CD4-positive, alpha-beta T cell (primary cell): ENCODE results near the gene P4HA1. TPM values are rescaled to one million over a fixed set of nuclear protein-coding genes. Genes with fewer than 3 reads are reported as not detected.

ENCODE experiments used
- ATAC-seq: fragments of 200-7000 bp; cut with Tn5 transposase; one replicate; pipeline ENCODE4 v1.10.0; 2022; ENCODE audit warnings: mild to moderate bottlenecking; ENCODE audit not compliant: poor library complexity
- CTCF ChIA-PET: fragments of 350-600 bp; sonication (Branson Sonifier 250); formaldehyde crosslinking; loops from one replicate; lab custom pipeline; 2021; ENCODE audit warnings: antibody characterized with exemption, inconsistent platforms; lab: Charles Lee
- POLR2A ChIA-PET: fragments of 350-600 bp; sonication (Branson Sonifier 250); formaldehyde crosslinking; loops from one replicate; lab custom pipeline; 2021; ENCODE audit warnings: antibody characterized with exemption, inconsistent platforms; lab: Charles Lee
- DNase-seq, 14 experiments: peaks; one replicate each; pipeline ENCODE4 v3.0.0-alpha.2; 2013 to 2020; ENCODE audit warnings: mixed read lengths in 2 of 14
- H3K27ac ChIP-seq, 2 donors: one replicate each; pipeline versions ENCODE4 v1.5.1 to v1.7.0; 2013; ENCODE audit warnings: low read length in 2 of 2, low read depth in 1 of 2, mild to moderate bottlenecking in 1 of 2
- H3K27me3 ChIP-seq, 2 experiments: 1 replicate in 1 of 2; 2 replicates in 1 of 2; pipeline versions ENCODE4 v1.6.1 to v1.7.0; 2013; ENCODE audit warnings: low read length in 2 of 2, control low read depth in 1 of 2, mild to moderate bottlenecking in 1 of 2, moderate library complexity in 1 of 2; ENCODE audit not compliant: insufficient read depth in 2 of 2, control insufficient read depth in 1 of 2
- H3K36me3 ChIP-seq: one replicate; pipeline ENCODE4 v1.6.1; 2013; ENCODE audit warnings: low read length, control low read depth; ENCODE audit not compliant: insufficient read depth
- H3K4me1 ChIP-seq: one replicate; pipeline ENCODE4 v1.6.1; 2013; ENCODE audit warnings: low read length, control low read depth; ENCODE audit not compliant: insufficient read depth
- H3K4me3 ChIP-seq: one replicate; pipeline ENCODE4 v1.5.1; 2013; ENCODE audit warnings: mild to moderate bottlenecking, low read length, moderate library complexity
- H3K9me3 ChIP-seq, 2 experiments: 1 replicate in 1 of 2; 2 replicates in 1 of 2; pipeline versions ENCODE4 v1.6.1 to v1.7.0; 2013; ENCODE audit warnings: low read length in 2 of 2, mild to moderate bottlenecking in 2 of 2, control low read depth in 1 of 2, moderate library complexity in 1 of 2; ENCODE audit not compliant: control insufficient read depth in 1 of 2, insufficient read depth in 1 of 2
- H3K27ac Mint-ChIP-seq: one replicate; pipeline ENCODE4 v1.8.0; 2020; ENCODE audit warnings: mixed read lengths
- H3K27me3 Mint-ChIP-seq: one replicate; pipeline ENCODE4 v1.8.0; 2021; ENCODE audit warnings: mixed read lengths
- H3K36me3 Mint-ChIP-seq: one replicate; pipeline ENCODE4 v1.8.0; 2021; ENCODE audit warnings: low read depth, mixed read lengths
- H3K4me1 Mint-ChIP-seq: one replicate; pipeline ENCODE4 v1.8.0; 2021; ENCODE audit warnings: low read depth, mixed read lengths
- H3K4me3 Mint-ChIP-seq: one replicate; pipeline ENCODE4 v1.8.0; 2020; ENCODE audit warnings: mild to moderate bottlenecking, mixed read lengths
- H3K9me3 Mint-ChIP-seq: one replicate; pipeline ENCODE4 v1.8.0; 2020; ENCODE audit warnings: mixed read lengths
- CTCF ChIP-seq: fragments of 200-600 bp; IDR thresholded peaks from one replicate; pipeline ENCODE4 v1.8.0; 2022; ENCODE audit warnings: antibody characterized with exemption, mild to moderate bottlenecking
- intact Hi-C, 2 experiments: fragments of 100-400 bp; cut with DNase I in 1 of 2; cut with micrococcal nuclease in 1 of 2; formaldehyde crosslinking; loops; one replicate each; pipeline versions ENCODE4 v1.15.1 to v1.9.0; 2023 to 2025; cut with DNase I, micrococcal nuclease
- total RNA-seq, 174 experiments: library from RNA in 2 of 174; stranded (reverse) in 2 of 174; gene quantifications; one replicate each; pipeline ENCODE4 v1.2.3 and lab custom pipeline; 2021 to 2026

Gene P4HA1
- total RNA-seq, 2 experiments from 2014 or later = 9.0 to 9.1 TPM

GRCh38 chr10:73043766-73044377, 52.8 kb downstream of the P4HA1 start:
- Mint-ChIP-seq H3K4me1 (no peaks in the 10 kb centered on the region), H3K27ac (no peak overlapping the region), H3K4me3 (no peak overlapping the region), H3K9me3 (no peaks in the 10 kb centered on the region), H3K27me3 (no peaks in the 10 kb centered on the region), H3K36me3 (peaks cover 50% of the 10 kb centered on the region)
- Histone ChIP-seq H3K4me3 (no peak overlapping the region), H3K27me3 (no peaks in the 10 kb centered on the region), H3K4me1 (no peaks in the 10 kb centered on the region), H3K27ac (no peak overlapping the region), H3K9me3 (no peaks in the 10 kb centered on the region), H3K36me3 (peaks cover 43% of the 10 kb centered on the region)
- ATAC-seq (no peak), DNase-seq (no peak)
- no peak for TF ChIP-seq CTCF
- ChIA-PET POLR2A (no interaction called here), CTCF (no interaction called here)
- intact Hi-C loops = no loop called here

- DNase-seq (no peak), ATAC-seq (no peak)
- Mint-ChIP-seq H3K27me3 (no peaks in the 10 kb centered on the region), H3K27ac (no peak overlapping the region), H3K4me3 (no peak overlapping the region), H3K36me3 (peaks cover 46% of the 10 kb centered on the region), H3K4me1 (no peaks in the 10 kb centered on the region), H3K9me3 (no peaks in the 10 kb centered on the region)
- Histone ChIP-seq H3K4me1 (no peaks in the 10 kb centered on the region), H3K27me3 (no peaks in the 10 kb centered on the region), H3K4me3 (no peak overlapping the region), H3K36me3 (peaks cover 43% of the 10 kb centered on the region), H3K9me3 (no peaks in the 10 kb centered on the region), H3K27ac (no peak overlapping the region)
- intact Hi-C loops = no loop called here
- POLR2A ChIA-PET = no interaction called here
- CTCF ChIA-PET = no interaction called here
- no peak for TF ChIP-seq CTCF
Measured at GRCh38 chr10:73043319-73043718, 53.3 kb downstream of the P4HA1 start.

GRCh38 chr10:73042130-73042529, 54.5 kb downstream of the P4HA1 start:
- H3K9me3 ChIP-seq = no peaks in the 10 kb centered on the region
- no peaks in the 10 kb centered on the region for H3K27me3 ChIP-seq
- no peak for DNase-seq
- no peaks in the 10 kb centered on the region for H3K4me1 ChIP-seq
- no peak overlapping the region for H3K4me3 ChIP-seq
- TF ChIP-seq CTCF = no peak
- ChIA-PET POLR2A (no interaction called here), CTCF (no interaction called here)
- H3K27ac ChIP-seq = no peak overlapping the region
- H3K36me3 ChIP-seq = peaks cover 40% of the 10 kb centered on the region
- intact Hi-C loops = no loop called here
- no peak for ATAC-seq
- H3K4me1 Mint-ChIP-seq = no peaks in the 10 kb centered on the region
- H3K9me3 Mint-ChIP-seq = no peaks in the 10 kb centered on the region
- no peak overlapping the region for H3K27ac Mint-ChIP-seq
- no peak overlapping the region for H3K4me3 Mint-ChIP-seq
- H3K36me3 Mint-ChIP-seq = peaks cover 48% of the 10 kb centered on the region
- H3K27me3 Mint-ChIP-seq = no peaks in the 10 kb centered on the region
